NB4 (cell line): ENCODE results near the gene VPS37D.

Source experiments
- CTCF ChIP-seq: IDR thresholded peaks from one replicate; pipeline ENCODE4 v1.5.1; 2012; ENCODE audit warnings: low read depth, low read length
- MYC ChIP-seq: IDR thresholded peaks from 2 replicates; pipeline ENCODE4 v1.6.1; 2011; ENCODE audit warnings: low read depth, low read length
- POLR2A ChIP-seq: IDR thresholded peaks from 2 replicates; pipeline ENCODE4 v1.6.1; 2011; ENCODE audit warnings: mild to moderate bottlenecking; ENCODE audit not compliant: insufficient read length; ENCODE audit errors: extremely low read depth
- TF ChIP-seq, protein P1 (sequence below): IDR thresholded peaks from 2 replicates; pipeline ENCODE4 v1.6.1; 2011; ENCODE audit warnings: low read depth, low read length

GRCh38 chr7:73716318-73716890 lies 48.8 kb downstream of the VPS37D start:
- TF ChIP-seq POLR2A (no peak), CTCF (no peak), MYC (no peak)
- TF ChIP-seq, protein P1, sequence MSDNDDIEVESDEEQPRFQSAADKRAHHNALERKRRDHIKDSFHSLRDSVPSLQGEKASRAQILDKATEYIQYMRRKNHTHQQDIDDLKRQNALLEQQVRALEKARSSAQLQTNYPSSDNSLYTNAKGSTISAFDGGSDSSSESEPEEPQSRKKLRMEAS, result no peak
